NOMO-1 treated with DMSO at 0.1 percent for 48 hours (cell line): ENCODE results near the gene DNASE1L3.
A peak's percentile ranks its signal among the peaks of the same experiment; 100 is the strongest.

Experiments used
- DNase-seq: peaks from one replicate; lab custom pipeline; 2025; ENCODE audit not compliant: unreplicated experiment; lab: John Stamatoyannopoulos, UW

Gene DNASE1L3

GRCh38 chr3:58180099-58180880, 30.5 kb downstream of the DNASE1L3 start:
- no peak for DNase-seq

- DNase-seq = no peak
Measured at GRCh38 chr3:58179235-58180098, 31.3 kb downstream of the DNASE1L3 start.

GRCh38 chr3:58178528-58179234, 32.1 kb downstream of the DNASE1L3 start:
- no peak for DNase-seq

GRCh38 chr3:58177747-58178527, 32.8 kb downstream of the DNASE1L3 start:
- DNase-seq = peak; percentile 72

DNA sequence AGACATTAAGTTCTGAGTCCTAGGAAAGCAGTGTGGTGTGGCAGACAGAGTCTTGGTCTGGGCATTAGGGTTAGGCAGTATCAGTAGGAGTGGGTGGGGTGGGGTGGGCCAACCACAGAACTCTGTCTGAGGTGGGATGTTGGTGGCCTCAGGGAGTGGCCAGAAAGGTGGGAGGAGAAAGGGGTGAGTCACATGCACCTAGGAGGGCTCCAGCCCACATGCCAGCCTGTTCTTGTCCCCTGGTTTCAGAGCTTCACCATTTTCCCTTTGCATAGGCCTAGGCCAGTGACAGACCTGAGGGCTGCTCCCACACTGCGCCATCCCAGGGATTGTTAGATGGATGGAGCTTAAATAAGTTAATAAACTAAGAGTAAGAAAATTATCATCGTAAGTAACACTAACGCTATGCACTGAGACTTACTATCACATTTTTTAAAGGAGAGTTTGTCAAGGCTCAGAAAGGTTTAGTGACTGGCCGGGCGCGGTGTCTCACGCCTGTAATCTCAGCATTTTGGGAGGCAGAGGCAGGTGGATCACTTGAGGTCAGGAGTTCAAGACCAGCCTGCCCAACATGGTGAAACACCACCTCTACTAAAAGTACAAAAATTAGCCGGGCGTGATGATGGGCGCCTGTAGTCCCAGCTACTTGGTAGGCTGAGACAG, 33.8 kb downstream of the DNASE1L3 start:
- DNase-seq = no peak

GRCh38 chr3:58176185-58176530, 34.6 kb downstream of the DNASE1L3 start:
- DNase-seq = no peak

DNA sequence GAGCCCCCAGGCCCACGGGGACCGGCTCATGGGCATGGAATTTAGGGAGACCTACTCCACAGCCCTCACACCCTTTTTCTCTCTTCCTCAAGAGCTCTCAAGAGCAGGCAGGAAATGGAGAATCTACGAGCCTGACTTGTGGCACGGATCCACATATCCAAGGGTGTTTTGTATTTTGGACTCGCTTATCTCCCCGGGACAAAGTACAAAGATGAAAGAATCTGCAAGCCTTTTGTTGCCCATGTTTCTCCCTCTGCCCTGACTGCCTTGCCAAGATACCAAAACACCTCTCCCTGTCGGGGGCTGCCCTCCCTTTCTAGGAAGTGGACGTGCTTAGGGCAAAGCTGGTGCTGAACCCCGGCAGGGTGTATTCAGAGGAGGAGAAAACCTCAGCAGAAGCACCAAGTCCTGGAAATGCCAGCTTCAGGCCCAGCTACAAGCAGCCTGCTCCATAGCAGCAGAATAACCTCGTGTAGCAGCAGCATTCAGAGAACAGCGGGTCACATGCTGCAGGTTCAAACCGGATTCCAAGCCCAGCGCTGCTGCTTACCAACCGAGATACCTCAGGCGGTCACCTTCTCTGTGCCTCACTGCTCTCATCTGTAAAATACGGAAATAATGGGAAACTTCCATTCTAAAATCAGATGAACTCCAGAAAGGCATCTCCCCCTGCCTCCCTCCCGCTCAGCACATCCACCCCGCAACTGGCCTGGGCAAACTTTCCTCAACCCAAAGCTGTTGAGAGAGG, 35.2 kb downstream of the DNASE1L3 start:
- no peak for DNase-seq

DNA sequence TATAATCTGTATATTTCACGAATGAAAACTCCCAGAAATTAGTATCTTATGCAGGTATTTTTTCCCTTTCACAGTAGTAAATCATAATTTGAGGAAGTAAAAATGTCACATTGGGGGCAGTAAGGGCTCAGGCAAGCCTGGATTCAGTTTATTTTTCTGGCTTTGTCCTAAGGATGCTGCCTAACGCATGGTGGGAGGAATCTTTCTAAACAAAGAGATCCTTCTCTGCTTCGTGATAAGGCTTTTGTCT, 35.7 kb downstream of the DNASE1L3 start:
- DNase-seq = no peak

- DNase-seq = no peak
Measured at GRCh38 chr3:58173669-58174398, 36.9 kb downstream of the DNASE1L3 start.

- DNase-seq = no peak
Measured at GRCh38 chr3:58173029-58173668, 37.6 kb downstream of the DNASE1L3 start.

- no peak for DNase-seq
Measured at GRCh38 chr3:58171126-58171525, 39.6 kb downstream of the DNASE1L3 start.

- no peak for DNase-seq
Measured at GRCh38 chr3:58170376-58170775, 40.4 kb downstream of the DNASE1L3 start.

DNA sequence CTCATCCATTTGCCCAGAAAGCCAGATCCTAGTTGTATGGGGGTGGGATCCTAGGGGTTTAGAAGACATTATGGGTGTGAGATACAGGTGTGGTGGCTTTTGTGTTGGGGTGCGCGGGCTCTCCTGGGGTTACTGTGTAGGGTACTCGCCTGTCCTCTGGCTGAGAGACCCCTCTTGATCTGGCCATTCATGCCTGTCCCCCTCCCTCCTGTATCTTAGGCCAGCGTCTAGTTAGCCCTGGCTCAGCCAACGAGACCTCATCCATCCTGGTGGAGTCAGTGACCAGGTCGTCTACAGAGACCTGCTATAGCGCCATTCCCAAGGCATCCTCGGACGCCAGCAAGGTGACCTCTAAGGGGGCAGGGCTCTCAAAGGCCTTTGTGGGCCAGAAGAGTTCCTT, 41.4 kb downstream of the DNASE1L3 start:
- DNase-seq = no peak

- no peak for DNase-seq
Measured at GRCh38 chr3:58168498-58168897, 42.3 kb downstream of the DNASE1L3 start.

GRCh38 chr3:58167431-58168351, 43.1 kb downstream of the DNASE1L3 start:
- DNase-seq = no peak

DNA sequence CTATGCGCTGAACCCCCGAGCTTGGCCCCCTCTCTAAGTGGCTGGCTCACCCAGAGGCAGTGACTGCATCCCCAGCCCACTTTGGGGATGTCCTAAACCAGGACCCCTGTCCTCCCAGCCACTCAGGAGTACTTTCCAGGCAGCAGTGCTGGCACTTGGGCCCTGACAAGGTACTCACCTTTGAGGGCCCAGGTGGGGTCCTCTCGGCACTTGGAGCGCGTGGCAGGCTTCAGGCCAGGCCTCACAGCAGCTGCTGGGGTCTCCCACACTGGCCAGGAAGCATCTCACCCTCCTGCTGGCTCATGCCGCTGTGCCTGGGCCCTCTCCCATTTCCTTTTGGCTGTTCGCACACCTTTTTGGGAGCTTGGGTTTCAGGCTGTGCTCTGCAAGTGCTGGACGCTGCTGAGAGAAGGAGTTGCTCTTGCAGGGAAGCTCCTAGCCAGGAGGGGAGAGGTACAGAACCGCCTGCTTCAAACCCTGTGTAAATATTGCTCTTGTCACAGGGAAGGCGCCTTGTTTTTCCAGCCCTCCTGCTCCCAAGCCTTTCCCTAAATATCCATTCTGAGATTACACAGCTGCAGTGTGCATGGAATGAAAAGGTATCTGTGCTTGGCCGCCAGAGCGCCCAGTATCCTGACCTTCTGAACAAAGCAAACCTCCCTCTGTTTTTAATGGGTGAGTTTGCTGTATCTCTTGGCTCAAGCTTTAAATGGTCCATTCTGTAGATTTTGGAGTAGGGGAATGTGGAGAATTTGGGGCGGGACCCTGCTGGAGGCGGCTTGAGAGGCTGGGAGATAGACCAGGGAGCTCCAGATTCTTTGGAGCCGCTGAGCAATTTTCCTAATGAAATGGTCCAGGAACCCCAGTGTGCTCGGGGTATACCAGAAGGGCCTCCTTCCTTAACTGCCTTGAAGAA, 45.6 kb downstream of the DNASE1L3 start:
- no peak for DNase-seq
